CD4-positive, alpha-beta T cell treated with Interleukin-10 for 1 hour (primary cell): ENCODE measurements around the gene ANKRD45.
"Not testable (repeated sequence)": the region's sequence is repeated elsewhere in the genome, so short reads cannot be mapped to it uniquely, and the experiment has no call there.

Experiments
- DNase-seq: peaks from one replicate; pipeline ENCODE4 v3.0.0-alpha.2; 2020

Gene ANKRD45

GRCh38 chr1:173570370-173571007, 99.2 kb downstream of the ANKRD45 start:
- DNase-seq = no peak

DNA sequence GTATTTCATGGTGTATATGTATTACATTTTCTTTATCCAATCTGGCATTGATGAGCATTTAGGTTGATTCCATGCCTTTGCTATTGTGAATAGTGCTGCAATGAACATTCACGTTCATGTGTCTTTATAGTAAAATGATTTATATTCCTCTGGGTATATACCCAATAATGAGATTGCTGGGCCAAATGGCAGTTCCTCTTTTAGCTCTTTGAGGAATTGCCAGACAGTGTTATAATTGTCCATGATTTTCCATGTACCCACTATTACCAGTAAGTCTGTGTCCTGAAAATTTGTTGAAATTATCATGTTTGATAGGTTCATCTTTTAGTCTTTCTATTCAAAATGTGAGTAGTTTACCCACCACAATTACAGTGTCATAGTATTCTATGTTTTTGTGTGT, 101.2 kb downstream of the ANKRD45 start:
- DNase-seq = no peak

DNA sequence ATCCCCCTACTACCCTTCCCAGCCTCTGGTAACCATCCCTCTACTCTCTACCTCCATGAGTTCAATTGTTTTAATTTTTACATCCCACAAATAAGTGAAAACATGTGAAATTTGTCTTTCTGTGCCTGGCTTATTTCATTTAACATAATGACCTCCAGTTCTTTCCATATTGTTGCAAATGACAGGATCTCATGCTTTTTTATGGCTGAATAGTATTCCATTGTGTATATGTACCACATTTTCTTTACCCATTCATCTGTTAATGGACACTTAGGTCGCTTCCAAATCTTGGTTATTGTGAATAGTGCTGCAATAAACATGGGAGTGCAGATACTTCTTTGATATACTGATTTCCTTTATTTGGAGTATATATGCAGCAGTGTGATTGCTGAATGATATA, 105.8 kb downstream of the ANKRD45 start:
- not testable (repeated sequence) for DNase-seq

- no peak for DNase-seq
These were observed 106.8 kb downstream of the ANKRD45 start for GRCh38 chr1:173562813-173563212.

GRCh38 chr1:173561263-173561662, 108.4 kb downstream of the ANKRD45 start:
- no peak for DNase-seq

- DNase-seq = no peak
These were observed 109.3 kb downstream of the ANKRD45 start for GRCh38 chr1:173560285-173560880.
